Esophagus muscularis mucosa (tissue), 4 donors: ENCODE measurements around the gene EIF6. TPM values are rescaled to one million over a fixed set of nuclear protein-coding genes. Genes with fewer than 3 reads are reported as not detected.

Experiments
- DNase-seq: peaks from one replicate; pipeline ENCODE4 v3.0.0-alpha.2; 2017; ENCODE audit errors: extremely low spot score
- H3K27ac ChIP-seq, 4 donors: fragments of 200-600 bp; sonication (generic); replicated peaks in 1 of 4; 1 replicate in 3 of 4; 2 replicates in 1 of 4; pipeline ENCODE4 v1.5.1; 2016 to 2019; ENCODE audit warnings: mild to moderate bottlenecking in 1 of 4
- H3K27me3 ChIP-seq, 4 donors: fragments of 200-600 bp; sonication (generic); one replicate each; pipeline versions ENCODE4 v1.5.1 to v1.6.0; 2016 to 2019
- H3K36me3 ChIP-seq, 4 donors: fragments of 200-600 bp; sonication (generic); one replicate each; pipeline ENCODE4 v1.5.1; 2016 to 2019
- H3K4me1 ChIP-seq, 4 donors: fragments of 200-600 bp; sonication (generic); one replicate each; pipeline ENCODE4 v1.5.1; 2016 to 2019
- H3K4me3 ChIP-seq, 4 donors: fragments of 200-600 bp; sonication (generic); 1 replicate in 2 of 4; 2 replicates in 2 of 4; pipeline ENCODE4 v1.5.1; 2016 to 2019; ENCODE audit warnings: mild to moderate bottlenecking in 4 of 4, moderate library complexity in 1 of 4
- H3K9me3 ChIP-seq, 4 donors: fragments of 200-600 bp; sonication (generic); 1 replicate in 3 of 4; 2 replicates in 1 of 4; pipeline ENCODE4 v1.5.1; 2016 to 2019
- CTCF ChIP-seq, 3 experiments: fragments of 200-600 bp in 2 of 3; fragments of 450-650 bp in 1 of 3; sonication (generic) in 2 of 3; IDR thresholded peaks; one replicate each; pipeline ENCODE4 v1.5.1; 2017 to 2019; ENCODE audit warnings: antibody characterized with exemption in 3 of 3, mild to moderate bottlenecking in 2 of 3, moderate library complexity in 1 of 3
- EP300 ChIP-seq: sonication (generic); formaldehyde crosslinking; IDR thresholded peaks from one replicate; pipeline ENCODE4 v1.6.1; 2017; ENCODE audit warnings: antibody characterized with exemption
- POLR2A ChIP-seq: fragments of 450-650 bp; IDR thresholded peaks from one replicate; pipeline ENCODE4 v1.6.1; 2017; ENCODE audit warnings: antibody characterized with exemption, moderate library complexity, mild to moderate bottlenecking, low read depth
- POLR2AphosphoS5 ChIP-seq, 2 donors: sonication (generic); formaldehyde crosslinking; IDR thresholded peaks; one replicate each; pipeline ENCODE4 v1.6.1; 2017; ENCODE audit warnings: antibody characterized with exemption in 2 of 2
- whole genome bisulfite sequencing: methylation state at CpG from one replicate; pipeline ENCODE4 v1.1.5; 2018; 5-methylcytosine and 5-hydroxymethylcytosine counted together
- intact Hi-C: fragments of 100-400 bp; cut with DNase I; formaldehyde crosslinking; loops from one replicate; pipeline ENCODE4 v1.15.1; 2023
- total RNA-seq, 4 donors: library from RNA; depleted of rRNA; stranded (reverse); fragments of >200 nt; gene quantifications; one replicate each; pipeline versions ENCODE4 v1.1.0 to v1.2.1, GENCODE V29; 2016

EIF6 gene
- total RNA-seq, 4 donors from 2014 or later, result 47.8 to 106 (median 85.0) TPM

GRCh38 chr20:35238170-35238569 lies 46.4 kb downstream of the EIF6 start:
- no peak for DNase-seq
- Histone ChIP-seq H3K4me1 (no peaks in the 10 kb centered on the region), H3K4me3 (no peak overlapping the region), H3K36me3 (peaks cover 0 to 37% (median 12%) of the 10 kb centered on the region in 4 donors), H3K27ac (no peak overlapping the region), H3K27me3 (no peaks in the 10 kb centered on the region), H3K9me3 (no peaks in the 10 kb centered on the region)
- TF ChIP-seq POLR2A (no peak), CTCF (IDR thresholded peaks at IDR 0.05) (no peak), EP300 (no peak), POLR2AphosphoS5 (IDR thresholded peaks at IDR 0.05) (no peak)
- 84% methylated on average over 4 of the region's 4 CpGs for WGBS
- intact Hi-C loops, result no loop called here

- H3K36me3 ChIP-seq, result peaks cover 0 to 37% (median 12%) of the 10 kb centered on the region in 4 donors
- no peaks in the 10 kb centered on the region for H3K9me3 ChIP-seq
- no peak overlapping the region for H3K27ac ChIP-seq
- TF ChIP-seq CTCF (IDR thresholded peaks at IDR 0.05), result no peak
- no peak for TF ChIP-seq EP300
- no peak for TF ChIP-seq POLR2A
- no peaks in the 10 kb centered on the region for H3K27me3 ChIP-seq
- H3K4me1 ChIP-seq, result no peaks in the 10 kb centered on the region
- DNase-seq, result no peak
- no peak overlapping the region for H3K4me3 ChIP-seq
- intact Hi-C loops, result no loop called here
Observed at GRCh38 chr20:35237486-35237885, 47.1 kb downstream of the EIF6 start.

- WGBS, result 88% methylated on average over 4 of the region's 6 CpGs
Observed at GRCh38 chr20:35235881-35236280, 48.7 kb downstream of the EIF6 start.

GRCh38 chr20:35232575-35232974 lies 52.0 kb downstream of the EIF6 start:
- Histone ChIP-seq H3K4me1 (peaks cover 0 to 2% (median under 1%) of the 10 kb centered on the region in 4 donors), H3K9me3 (no peaks in the 10 kb centered on the region), H3K4me3 (no peak overlapping the region), H3K27ac (no peak overlapping the region), H3K36me3 (peaks cover 0 to 34% (median 12%) of the 10 kb centered on the region in 4 donors), H3K27me3 (no peaks in the 10 kb centered on the region)
- intact Hi-C loops, result no loop called here
- WGBS, result 86% methylated on average over 2 of the region's 2 CpGs
- no peak for DNase-seq
- TF ChIP-seq CTCF (IDR thresholded peaks at IDR 0.05), result no peak
- no peak for TF ChIP-seq POLR2A
- TF ChIP-seq POLR2AphosphoS5 (IDR thresholded peaks at IDR 0.05), result no peak
- no peak for TF ChIP-seq EP300

More at GRCh38 chr20:35235881-35236280, 48.7 kb downstream of the EIF6 start:
- Histone ChIP-seq H3K27me3 (no peaks in the 10 kb centered on the region), H3K27ac (no peak overlapping the region), H3K36me3 (peaks cover 0 to 41% (median 12%) of the 10 kb centered on the region in 4 donors), H3K4me3 (no peak overlapping the region), H3K4me1 (no peaks in the 10 kb centered on the region), H3K9me3 (no peaks in the 10 kb centered on the region)
- intact Hi-C loops, result no loop called here
- TF ChIP-seq POLR2A, result no peak
- DNase-seq, result no peak

Other genes with a start within 250 kb of the EIF6 start
- 10 to 100 TPM; 44.1 to 58.2 (median 52.1) TPM for gene TRPC4AP, start 192.0 kb downstream of the EIF6 start, total RNA-seq
- 10 to 100 TPM; 13.3 to 20.3 (median 14.6) TPM for gene EDEM2, start 137.4 kb downstream of the EIF6 start, total RNA-seq
- gene PROCR, start 112.7 kb downstream of the EIF6 start, total RNA-seq, result 10 to 100 TPM; 18.3 to 74.7 (median 38.1) TPM
- gene MMP24, start 58.1 kb downstream of the EIF6 start, total RNA-seq, result 1 to 10 TPM in 3 of 4 donors, under 1 TPM in 1; 0.83 to 4.0 (median 2.0) TPM
- gene MMP24OS, start 6.7 kb downstream of the EIF6 start, total RNA-seq, result 10 to 100 TPM; 27.7 to 37.8 (median 32.0) TPM
- gene FAM83C, start 7.7 kb upstream of the EIF6 start, total RNA-seq, result not detected
- gene UQCC1, start 127.2 kb upstream of the EIF6 start, total RNA-seq, result 10 to 100 TPM; 19.9 to 31.2 (median 30.7) TPM
- gene GDF5, start 153.5 kb upstream of the EIF6 start, total RNA-seq, result under 1 TPM; 0.39 to 0.83 (median 0.44) TPM
- gene CEP250, start 170.8 kb upstream of the EIF6 start, total RNA-seq, result 10 to 100 TPM; 17.7 to 35.8 (median 23.7) TPM
- gene C20orf173, start 244.9 kb upstream of the EIF6 start, total RNA-seq, result not detected